HL-60/S4 (cell line): ENCODE measurements around the gene IGSF21.

ENCODE experiments used
- in situ Hi-C: fragments of 300-500 bp; cut with MboI; formaldehyde crosslinking; loops from 2 replicates; pipeline ENCODE4 v1.14.3; 2022; ENCODE audit warnings: low sequenced_read_pairs

The IGSF21 gene

GRCh38 chr1:18201997-18202719 is 94.6 kb downstream of the IGSF21 start:
- in situ Hi-C loops = no loop called here

GRCh38 chr1:18203645-18204044 is 96.0 kb downstream of the IGSF21 start:
- in situ Hi-C loops = no loop called here

GRCh38 chr1:18204575-18204974 is 97.0 kb downstream of the IGSF21 start:
- in situ Hi-C loops = no loop called here

GRCh38 chr1:18205319-18205718 is 97.7 kb downstream of the IGSF21 start:
- in situ Hi-C loops = no loop called here

GRCh38 chr1:18211764-18212163 is 104.2 kb downstream of the IGSF21 start:
- in situ Hi-C loops = no loop called here

- in situ Hi-C loops = no loop called here
These were observed 109.9 kb downstream of the IGSF21 start for GRCh38 chr1:18217398-18218043.

GRCh38 chr1:18229625-18230024 is 122.0 kb downstream of the IGSF21 start:
- in situ Hi-C loops = no loop called here

GRCh38 chr1:18230321-18230720 is 122.7 kb downstream of the IGSF21 start:
- in situ Hi-C loops = no loop called here

- in situ Hi-C loops = no loop called here
These were observed 123.2 kb downstream of the IGSF21 start for GRCh38 chr1:18230840-18231239.

- in situ Hi-C loops = no loop called here
These were observed 124.5 kb downstream of the IGSF21 start for GRCh38 chr1:18232052-18232451.

- in situ Hi-C loops = no loop called here
These were observed 125.7 kb downstream of the IGSF21 start for GRCh38 chr1:18233176-18233864.

- in situ Hi-C loops = no loop called here
These were observed 127.2 kb downstream of the IGSF21 start for GRCh38 chr1:18234790-18235242.

GRCh38 chr1:18237371-18237770 is 129.8 kb downstream of the IGSF21 start:
- in situ Hi-C loops = no loop called here

- in situ Hi-C loops = no loop called here
These were observed 130.6 kb downstream of the IGSF21 start for GRCh38 chr1:18238190-18238589.

- in situ Hi-C loops = no loop called here
These were observed 132.1 kb downstream of the IGSF21 start for GRCh38 chr1:18239671-18240070.

GRCh38 chr1:18240906-18241305 is 133.3 kb downstream of the IGSF21 start:
- in situ Hi-C loops = no loop called here

- in situ Hi-C loops = no loop called here
These were observed 134.3 kb downstream of the IGSF21 start for GRCh38 chr1:18241891-18242290.

GRCh38 chr1:18243503-18244175 is 136.0 kb downstream of the IGSF21 start:
- in situ Hi-C loops = no loop called here

- in situ Hi-C loops = no loop called here
These were observed 137.2 kb downstream of the IGSF21 start for GRCh38 chr1:18244762-18245161.

GRCh38 chr1:18245647-18246046 is 138.0 kb downstream of the IGSF21 start:
- in situ Hi-C loops = no loop called here

GRCh38 chr1:18246543-18246942 is 138.9 kb downstream of the IGSF21 start:
- in situ Hi-C loops = no loop called here
